PC-9 (cell line): ENCODE measurements around the gene DPP9.

Experiments used
- EZH2 ChIP-seq: fragments of 200-600 bp; sonication (generic); IDR thresholded peaks from 2 replicates; pipeline ENCODE4 v1.8.0; 2017; ENCODE audit warnings: antibody characterized with exemption, low read depth
- TF ChIP-seq, protein P1 (sequence below): fragments of 200-600 bp; sonication (generic); conservative IDR thresholded peaks from 2 replicates; pipeline ENCODE4 v1.6.1; 2017; ENCODE audit warnings: mixed run types, antibody characterized with exemption, mild to moderate bottlenecking, moderate library complexity

DNA sequence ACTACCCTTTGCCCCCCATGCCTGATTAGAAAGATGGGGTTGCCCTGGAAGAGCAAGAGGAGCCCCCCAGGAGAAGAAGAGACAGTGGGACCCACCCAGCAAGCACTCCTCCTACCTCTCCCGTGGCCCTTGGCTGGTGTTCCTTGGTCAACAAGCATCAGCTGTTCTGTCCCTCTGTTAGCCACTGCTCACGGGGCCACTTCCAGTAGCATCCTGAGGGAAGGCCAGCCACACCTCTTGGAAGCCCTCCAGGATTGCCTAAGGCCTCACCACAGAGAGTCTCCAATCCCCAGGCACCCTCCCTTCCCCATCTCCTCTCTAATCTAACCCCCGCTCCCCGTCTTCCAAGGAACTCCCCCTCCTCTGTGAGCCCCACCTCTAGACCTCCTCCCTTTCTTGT is 15.1 kb upstream of the DPP9 start:
- no peak for TF ChIP-seq EZH2
- TF ChIP-seq, protein P1, sequence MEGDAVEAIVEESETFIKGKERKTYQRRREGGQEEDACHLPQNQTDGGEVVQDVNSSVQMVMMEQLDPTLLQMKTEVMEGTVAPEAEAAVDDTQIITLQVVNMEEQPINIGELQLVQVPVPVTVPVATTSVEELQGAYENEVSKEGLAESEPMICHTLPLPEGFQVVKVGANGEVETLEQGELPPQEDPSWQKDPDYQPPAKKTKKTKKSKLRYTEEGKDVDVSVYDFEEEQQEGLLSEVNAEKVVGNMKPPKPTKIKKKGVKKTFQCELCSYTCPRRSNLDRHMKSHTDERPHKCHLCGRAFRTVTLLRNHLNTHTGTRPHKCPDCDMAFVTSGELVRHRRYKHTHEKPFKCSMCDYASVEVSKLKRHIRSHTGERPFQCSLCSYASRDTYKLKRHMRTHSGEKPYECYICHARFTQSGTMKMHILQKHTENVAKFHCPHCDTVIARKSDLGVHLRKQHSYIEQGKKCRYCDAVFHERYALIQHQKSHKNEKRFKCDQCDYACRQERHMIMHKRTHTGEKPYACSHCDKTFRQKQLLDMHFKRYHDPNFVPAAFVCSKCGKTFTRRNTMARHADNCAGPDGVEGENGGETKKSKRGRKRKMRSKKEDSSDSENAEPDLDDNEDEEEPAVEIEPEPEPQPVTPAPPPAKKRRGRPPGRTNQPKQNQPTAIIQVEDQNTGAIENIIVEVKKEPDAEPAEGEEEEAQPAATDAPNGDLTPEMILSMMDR = no peak
